MV-4-11 (cell line): ENCODE measurements around the gene OR56A4.

ENCODE experiments used
- DNase-seq: peaks from one replicate; lab custom pipeline; 2025; lab: John Stamatoyannopoulos, UW

Gene OR56A4

GRCh38 chr11:6006846-6007245, at the start of gene OR56A4:
Gene OR56A4, minus strand, starts transcription at chr11:6006946. Its CDS starts 3,954 bp downstream, at chr11:6002992.
- no peak for DNase-seq

- DNase-seq = no peak
Measured at GRCh38 chr11:6055569-6055968, 48.8 kb upstream of the OR56A4 start.

DNA sequence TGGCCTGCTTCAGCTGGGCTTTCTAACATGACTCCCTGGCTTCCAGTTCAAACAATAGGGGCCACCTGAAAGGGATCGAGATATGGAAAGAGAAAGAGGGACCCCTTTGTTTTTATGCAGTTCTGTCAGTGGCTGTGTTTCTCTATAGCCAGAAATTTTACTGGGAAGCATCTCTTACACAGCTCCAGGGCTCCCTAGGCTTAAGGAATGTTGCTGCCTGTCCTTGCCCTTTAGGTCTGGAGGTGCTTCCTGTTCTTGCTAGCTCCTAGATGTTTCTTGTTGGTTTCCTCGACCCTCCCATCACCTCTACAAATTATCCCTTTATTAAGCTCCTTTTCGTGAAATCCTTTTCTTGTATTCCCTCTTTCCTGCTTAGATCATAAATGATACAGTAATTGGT, 45.6 kb upstream of the OR56A4 start:
- no peak for DNase-seq

GRCh38 chr11:6040874-6041273, 34.1 kb upstream of the OR56A4 start:
- no peak for DNase-seq

GRCh38 chr11:6030708-6031405, 24.1 kb upstream of the OR56A4 start, which contains the start of gene OR56A1:
Gene OR56A1, minus strand, starts transcription at chr11:6030758. Its CDS starts 3,066 bp downstream, at chr11:6027692.
- no peak for DNase-seq

- no peak for DNase-seq
Measured at GRCh38 chr11:6027501-6027900, 20.8 kb upstream of the OR56A4 start.

- DNase-seq = no peak
Measured at GRCh38 chr11:6025056-6025455, 18.3 kb upstream of the OR56A4 start.

GRCh38 chr11:6022956-6023355, 16.2 kb upstream of the OR56A4 start:
- DNase-seq = peak; percentile 49

DNA sequence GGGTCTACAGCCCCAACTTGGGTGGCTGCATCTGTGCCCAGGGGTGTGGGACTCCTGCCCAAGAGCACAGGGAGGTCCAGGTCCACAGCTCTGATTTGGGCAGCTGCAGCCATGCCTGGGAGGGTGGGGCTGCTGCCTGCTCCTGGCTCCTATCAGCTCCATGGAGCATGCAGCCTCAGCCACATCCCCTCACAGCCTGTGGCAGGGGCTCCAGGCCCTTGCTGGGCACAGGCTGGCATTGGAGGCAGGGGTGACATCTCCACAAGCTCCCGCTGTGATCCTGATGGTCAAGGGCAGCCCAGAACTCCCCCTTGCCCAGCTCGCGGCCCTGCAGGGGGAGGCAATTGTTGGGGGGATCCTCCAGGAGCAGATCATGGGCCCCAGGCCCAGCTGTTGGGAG, 6.3 kb upstream of the OR56A4 start:
- no peak for DNase-seq

GRCh38 chr11:6012035-6012668, 5.4 kb upstream of the OR56A4 start:
- DNase-seq = peak; percentile 73

DNA sequence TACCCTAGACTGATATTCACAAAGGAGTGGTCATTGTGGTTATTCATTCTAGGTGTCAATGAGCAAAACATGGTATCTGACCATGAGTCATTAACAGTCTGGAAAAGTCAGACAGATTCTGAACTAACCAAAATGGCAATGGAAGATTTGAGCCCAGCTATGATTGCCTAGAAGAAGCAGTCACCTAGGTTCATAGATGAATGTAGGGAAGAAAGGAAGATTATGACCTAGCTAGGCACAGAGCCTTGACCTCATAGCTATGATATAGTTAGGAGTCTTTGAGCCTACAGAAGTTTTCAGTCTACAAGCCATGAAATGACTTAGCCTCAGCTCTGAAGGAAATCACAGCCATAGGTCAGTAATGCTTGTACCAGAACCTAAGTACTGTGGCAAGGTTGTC, 351 bp downstream of the OR56A4 start:
- DNase-seq = no peak

DNA sequence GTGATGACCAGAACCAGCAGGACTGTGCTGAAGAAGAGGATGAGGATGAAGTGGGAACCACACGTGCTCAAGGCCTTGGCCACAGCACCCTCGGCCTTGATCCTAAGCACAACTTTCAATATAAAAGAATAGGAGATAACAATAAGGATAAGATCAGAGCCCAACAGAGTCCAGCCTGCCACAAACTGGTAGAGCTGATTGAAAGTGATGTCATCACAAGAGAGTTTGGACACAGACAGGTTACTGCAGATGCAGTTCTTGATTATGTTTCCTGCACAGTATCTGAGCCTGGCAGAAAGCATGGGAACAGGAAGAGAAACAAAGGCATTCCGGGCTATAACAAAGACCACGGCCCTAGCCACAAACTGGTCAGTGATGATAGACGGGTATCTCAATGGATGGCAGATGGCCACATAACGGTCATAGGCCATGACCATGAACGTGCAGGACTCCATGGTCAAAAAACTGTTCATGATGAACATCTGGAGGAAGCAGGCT, 4.5 kb downstream of the OR56A4 start:
- DNase-seq = no peak

GRCh38 chr11:5994791-5995190, 12.0 kb downstream of the OR56A4 start:
- DNase-seq = no peak

GRCh38 chr11:5992604-5993251, 14.0 kb downstream of the OR56A4 start:
- DNase-seq = peak; percentile 1

DNA sequence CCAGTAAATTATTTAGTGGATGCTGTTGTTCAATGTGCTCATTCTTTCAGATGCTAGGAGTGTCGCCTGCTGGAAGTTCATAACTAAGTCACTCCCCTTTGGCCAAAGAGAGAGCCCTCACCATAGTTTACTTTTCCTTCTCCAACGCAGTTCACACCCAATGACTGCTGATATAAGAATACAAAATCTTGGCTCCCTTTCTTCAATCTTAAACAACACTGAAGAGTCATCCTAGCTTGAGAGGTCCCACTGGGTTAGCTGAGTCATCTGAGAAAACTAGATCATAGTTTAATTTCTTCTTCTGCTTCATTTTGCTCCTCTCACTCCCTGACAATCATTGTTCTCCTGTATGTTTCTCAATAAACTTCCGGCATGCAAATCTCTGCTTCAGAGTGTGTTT, 14.6 kb downstream of the OR56A4 start:
- no peak for DNase-seq

- no peak for DNase-seq
Measured at GRCh38 chr11:5989203-5989602, 17.5 kb downstream of the OR56A4 start.

DNA sequence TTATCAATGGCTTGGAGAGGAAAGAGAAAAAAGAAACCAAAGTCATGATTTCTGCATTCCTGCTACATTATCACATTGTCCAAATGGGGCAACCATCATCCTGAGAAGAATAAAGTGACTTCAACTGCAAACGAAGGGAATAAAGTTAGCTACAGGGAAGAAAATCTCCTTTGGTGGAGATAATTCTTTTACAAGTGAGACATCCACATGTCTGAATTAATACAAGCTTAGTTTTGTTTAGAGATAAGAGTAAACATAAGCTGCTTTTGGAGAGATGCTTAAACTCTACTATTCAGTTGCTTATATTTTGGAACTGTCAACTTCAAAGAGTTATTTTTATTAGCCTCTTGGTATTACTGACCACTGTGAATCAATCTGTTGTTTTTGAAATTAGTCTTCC, 19.9 kb downstream of the OR56A4 start, which contains the start of gene OR52L1:
Gene OR52L1 (minus strand): TSS at position 101 of the 400 bp plus-strand sequence. CDS start 55 bp downstream, at position 46.
- DNase-seq = no peak

DNA sequence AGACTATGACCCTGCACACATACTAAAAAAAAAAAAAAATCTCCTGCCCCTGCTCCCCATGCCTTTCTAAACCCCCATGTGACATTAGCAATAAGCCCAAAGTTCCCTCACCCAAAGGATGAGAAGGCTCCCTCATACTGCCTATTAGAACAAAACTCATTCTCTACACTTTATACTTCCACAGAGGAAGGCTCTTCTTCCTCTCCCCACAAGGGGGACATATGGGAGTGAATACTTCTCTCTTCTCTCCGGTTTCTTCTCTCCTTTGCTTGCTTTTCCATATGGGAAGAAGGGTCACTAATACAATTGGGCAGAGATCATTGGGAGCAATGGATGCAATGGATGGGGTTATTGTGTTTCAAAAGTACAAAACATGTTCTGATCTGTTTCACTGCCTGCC, 23.3 kb downstream of the OR56A4 start:
- no peak for DNase-seq

DNA sequence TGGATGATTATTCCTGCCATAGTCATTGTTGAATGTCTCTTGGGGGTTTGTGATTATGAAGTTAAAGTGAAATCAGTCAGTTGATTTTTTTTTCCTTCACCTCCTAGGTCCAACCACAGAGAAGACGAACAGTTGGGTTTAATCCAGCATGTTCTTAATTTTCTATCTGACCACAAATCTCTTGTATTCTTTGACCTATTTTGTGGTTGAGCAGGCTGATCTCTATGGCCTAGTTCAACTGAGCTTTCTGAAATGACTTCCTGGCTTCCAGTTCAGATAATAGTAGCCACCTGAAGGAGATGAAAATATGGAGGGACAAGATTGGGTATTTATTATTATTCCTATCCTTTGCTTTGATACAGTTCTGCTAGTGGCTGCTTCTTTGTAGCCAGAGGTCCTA, 33.2 kb downstream of the OR56A4 start:
- no peak for DNase-seq

GRCh38 chr11:5968394-5968793, 38.4 kb downstream of the OR56A4 start, which contains the start of gene OR56A5:
Gene OR56A5, minus strand, starts transcription at chr11:5968494. Its CDS starts 0 bp downstream, at chr11:5968494.
- no peak for DNase-seq

DNA sequence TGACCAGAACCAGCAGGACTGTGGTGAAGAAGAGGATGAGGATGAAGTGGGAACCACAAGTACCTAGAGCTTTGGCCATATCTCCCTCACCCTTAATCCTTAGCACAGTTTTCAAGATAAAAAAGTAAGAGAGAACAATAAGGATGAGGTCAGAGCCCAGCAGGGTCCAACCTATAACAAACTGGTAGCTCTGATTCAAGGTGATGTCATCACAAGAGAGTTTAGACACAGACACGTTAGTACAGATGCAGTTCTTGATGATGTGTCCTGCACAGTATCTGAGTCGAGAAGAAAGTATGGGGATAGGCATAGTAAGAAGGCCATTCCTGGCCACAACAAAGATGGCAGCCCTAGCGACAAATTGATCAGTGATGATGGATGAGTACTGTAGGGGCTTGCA, 39.0 kb downstream of the OR56A4 start:
- no peak for DNase-seq

GRCh38 chr11:5966958-5967357, 39.8 kb downstream of the OR56A4 start:
- no peak for DNase-seq
